CD4-positive, CD25-positive, alpha-beta regulatory T cell (primary cell): ENCODE data around the gene POM121C. TPM values are rescaled to one million over a fixed set of nuclear protein-coding genes. Genes with fewer than 3 reads are reported as not detected.
"Not testable (repeated sequence)": the region's sequence is repeated elsewhere in the genome, so short reads cannot be mapped to it uniquely, and the experiment has no call there.

Experiments
- ATAC-seq, 2 donors: fragments of 150-1000 bp; cut with Tn5 transposase; one replicate each; pipeline ENCODE4 v1.10.0; 2021; ENCODE audit warnings: low read depth in 2 of 2, moderate number of reproducible peaks in 2 of 2, moderate library complexity in 1 of 2
- DNase-seq, 3 donors: peaks; one replicate each; pipeline versions ENCODE4 v3.0.0 to v3.0.0-alpha.2; 2012 to 2022; ENCODE audit warnings: mixed read lengths in 1 of 3
- H3K27ac ChIP-seq: one replicate; pipeline ENCODE4 v1.7.0; 2013; ENCODE audit warnings: mild to moderate bottlenecking, low read length; ENCODE audit not compliant: insufficient read depth, poor library complexity, severe bottlenecking
- H3K27me3 ChIP-seq: one replicate; pipeline ENCODE4 v1.7.0; 2013; ENCODE audit warnings: low read length; ENCODE audit not compliant: control insufficient read depth, insufficient read depth
- H3K36me3 ChIP-seq: one replicate; pipeline ENCODE4 v1.7.0; 2013; ENCODE audit warnings: mild to moderate bottlenecking, low read length, moderate library complexity; ENCODE audit not compliant: control insufficient read depth, insufficient read depth
- H3K4me1 ChIP-seq: 2 replicates; pipeline ENCODE4 v1.7.0; 2013; ENCODE audit warnings: mild to moderate bottlenecking, low read length; ENCODE audit not compliant: insufficient read depth, control insufficient read depth, poor library complexity, severe bottlenecking
- H3K4me3 ChIP-seq: one replicate; pipeline ENCODE4 v1.7.0; 2013; ENCODE audit warnings: low read depth, mild to moderate bottlenecking, low read length, moderate library complexity
- H3K9me3 ChIP-seq, 2 experiments: 1 replicate in 1 of 2; 2 replicates in 1 of 2; pipeline ENCODE4 v1.7.0; 2013; ENCODE audit warnings: low read length in 2 of 2, mild to moderate bottlenecking in 1 of 2, moderate library complexity in 1 of 2; ENCODE audit not compliant: control insufficient read depth in 2 of 2
- H3K27ac Mint-ChIP-seq, 3 donors: one replicate each; pipeline ENCODE4 v1.8.0; 2020 to 2022; ENCODE audit warnings: mild to moderate bottlenecking in 3 of 3, mixed read lengths in 3 of 3, moderate library complexity in 2 of 3
- H3K27me3 Mint-ChIP-seq: one replicate; pipeline ENCODE4 v1.8.0; 2022; ENCODE audit warnings: mild to moderate bottlenecking, mixed read lengths
- H3K36me3 Mint-ChIP-seq: one replicate; pipeline ENCODE4 v1.8.0; 2020; ENCODE audit warnings: mixed read lengths
- H3K4me1 Mint-ChIP-seq, 4 donors: one replicate each; pipeline ENCODE4 v1.8.0; 2020 to 2022; ENCODE audit warnings: mixed read lengths in 4 of 4, mild to moderate bottlenecking in 1 of 4
- H3K4me3 Mint-ChIP-seq, 4 donors: one replicate each; pipeline ENCODE4 v1.8.0; 2020 to 2022; ENCODE audit warnings: mild to moderate bottlenecking in 4 of 4, mixed read lengths in 4 of 4, moderate library complexity in 3 of 4
- H3K9me3 Mint-ChIP-seq, 7 donors: one replicate each; pipeline ENCODE4 v1.8.0; 2020 to 2022; ENCODE audit warnings: mixed read lengths in 7 of 7, mild to moderate bottlenecking in 3 of 7, moderate library complexity in 2 of 7
- polyA plus RNA-seq, 4 donors: library from polyadenylated mRNA; unstranded; fragments of 300-500 nt; fragmentation: Illumina TruSeq; gene quantifications; one replicate each; pipeline ENCODE4 v1.2.3, GENCODE V29; 2021
- total RNA-seq: library from RNA; stranded (reverse); gene quantifications from one replicate; pipeline ENCODE4 v1.2.3, GENCODE V29; 2022

The POM121C gene
- total and polyA plus RNA-seq, 5 donors from 2014 or later = 7.0 to 91.3 (median 10.3) TPM

DNA sequence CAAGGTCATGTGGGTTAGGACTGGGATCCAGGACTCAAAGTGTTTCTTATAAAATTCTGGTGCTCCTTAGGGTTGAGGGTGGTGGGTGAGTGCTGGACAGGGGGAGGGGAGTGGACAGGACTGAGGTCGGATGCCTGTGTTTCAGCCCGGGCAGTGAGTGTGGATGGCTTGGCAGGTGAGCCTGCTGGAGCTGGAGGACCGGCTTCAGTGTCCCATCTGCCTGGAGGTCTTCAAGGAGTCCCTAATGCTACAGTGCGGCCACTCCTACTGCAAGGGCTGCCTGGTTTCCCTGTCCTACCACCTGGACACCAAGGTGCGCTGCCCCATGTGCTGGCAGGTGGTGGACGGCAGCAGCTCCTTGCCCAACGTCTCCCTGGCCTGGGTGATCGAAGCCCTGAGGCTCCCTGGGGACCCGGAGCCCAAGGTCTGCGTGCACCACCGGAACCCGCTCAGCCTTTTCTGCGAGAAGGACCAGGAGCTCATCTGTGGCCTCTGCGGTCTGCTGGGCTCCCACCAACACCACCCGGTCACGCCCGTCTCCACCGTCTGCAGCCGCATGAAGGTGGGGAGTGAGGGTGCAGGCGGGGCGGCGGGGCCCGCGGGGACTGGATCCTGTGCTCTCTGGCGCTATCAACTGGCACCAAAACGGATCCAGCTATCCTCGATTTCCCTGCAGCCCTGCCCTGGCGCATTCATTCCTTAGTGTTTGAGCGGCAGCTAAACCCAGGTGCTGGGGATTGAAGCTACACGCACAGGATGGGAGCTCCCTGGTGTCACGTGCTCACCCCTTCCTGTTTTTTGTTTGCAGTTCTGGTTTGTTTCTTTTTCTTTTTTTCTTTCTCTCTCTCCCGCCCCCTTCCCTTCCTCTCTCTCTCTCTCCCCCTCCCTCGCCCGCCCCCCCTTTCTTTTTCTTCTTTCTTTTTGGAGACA is 87.1 kb downstream of the POM121C start:
- not testable (repeated sequence) for H3K9me3 ChIP-seq, H3K9me3 Mint-ChIP-seq, H3K36me3 Mint-ChIP-seq

DNA sequence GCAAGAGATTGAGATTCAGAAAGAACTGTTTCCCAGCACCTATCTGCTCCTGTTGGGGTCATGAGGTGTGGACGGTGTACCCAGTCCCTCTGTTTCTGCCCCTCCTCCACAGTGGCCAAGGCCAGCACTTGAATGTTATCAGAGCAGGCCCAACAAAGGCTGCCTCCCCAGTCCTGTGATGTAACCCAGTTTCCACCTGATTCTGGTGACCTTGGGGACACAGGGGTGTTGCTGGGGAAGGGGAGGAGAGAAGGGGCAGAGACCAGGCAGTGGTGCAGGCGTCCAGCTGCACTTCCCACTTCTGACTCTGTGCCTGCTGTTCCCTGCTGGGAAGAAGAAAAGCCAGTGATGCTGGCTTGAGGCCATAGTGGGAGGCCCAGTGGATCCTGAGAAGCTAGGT is 88.2 kb downstream of the POM121C start:
- not testable (repeated sequence) for H3K27ac ChIP-seq, H3K27me3 ChIP-seq, H3K4me1 Mint-ChIP-seq, H3K9me3 ChIP-seq, H3K9me3 Mint-ChIP-seq, ATAC-seq, DNase-seq, H3K27me3 Mint-ChIP-seq, H3K27ac Mint-ChIP-seq, H3K36me3 ChIP-seq, H3K4me3 ChIP-seq, H3K4me3 Mint-ChIP-seq, H3K4me1 ChIP-seq, H3K36me3 Mint-ChIP-seq

More for the DNA sequence above, 87.1 kb downstream of the POM121C start:
- H3K36me3 ChIP-seq, H3K27me3 ChIP-seq, H3K27me3 Mint-ChIP-seq, H3K27ac Mint-ChIP-seq, H3K4me1 ChIP-seq, H3K4me3 ChIP-seq, DNase-seq, H3K4me3 Mint-ChIP-seq, H3K4me1 Mint-ChIP-seq, H3K27ac ChIP-seq: not testable (repeated sequence)
- ATAC-seq = peak; percentile 80 to 85

DNA sequence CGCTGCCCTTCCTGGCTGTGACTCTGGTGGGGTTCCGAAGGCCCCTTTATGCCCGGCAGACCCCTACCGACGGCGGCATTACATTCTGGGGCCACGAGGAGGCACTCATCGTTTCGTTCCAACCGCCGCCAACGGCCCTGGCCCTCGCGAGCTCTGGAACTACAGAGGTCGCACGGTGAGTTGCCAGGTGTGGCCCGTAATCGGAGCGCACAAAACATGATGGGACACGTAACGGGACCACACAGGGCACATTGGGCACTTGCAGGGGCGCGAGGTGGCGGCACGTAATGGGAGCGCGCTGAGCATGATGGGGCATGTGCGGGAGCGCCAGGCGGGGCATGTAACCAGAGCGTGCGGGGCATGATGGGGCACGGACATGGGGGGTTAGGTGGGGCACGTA is 90.8 kb downstream of the POM121C start, which contains the start of gene TRIM73:
TRIM73 (plus strand) TSS at position 301 of the 400 bp plus-strand sequence. CDS start 3,305 bp downstream, outside the sequence.
- not testable (repeated sequence) for H3K27ac ChIP-seq, H3K9me3 Mint-ChIP-seq, H3K4me3 Mint-ChIP-seq, H3K4me3 ChIP-seq, H3K27me3 Mint-ChIP-seq, H3K4me1 Mint-ChIP-seq, H3K4me1 ChIP-seq, H3K9me3 ChIP-seq, DNase-seq, H3K36me3 Mint-ChIP-seq, H3K27me3 ChIP-seq, H3K36me3 ChIP-seq, ATAC-seq, H3K27ac Mint-ChIP-seq

DNA sequence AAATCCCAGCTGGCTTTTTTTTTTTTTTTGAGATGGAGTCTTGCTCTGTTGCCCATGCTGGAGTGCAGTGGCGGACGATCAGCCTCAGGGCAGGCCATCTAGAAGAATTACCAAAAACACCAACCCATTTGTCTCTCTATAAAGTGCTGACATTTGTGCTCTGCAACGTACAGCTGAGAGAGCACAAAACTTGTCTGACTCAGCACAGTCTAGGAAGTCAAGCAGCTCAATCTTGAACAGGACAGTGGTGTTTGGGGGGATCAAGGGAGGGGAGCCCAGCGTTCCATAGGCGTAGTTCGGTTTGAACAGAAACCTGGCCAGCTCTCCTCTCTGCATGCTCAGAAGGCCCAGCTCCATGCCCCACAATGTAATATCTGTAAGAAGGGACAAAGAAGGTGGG is 92.9 kb downstream of the POM121C start:
- not testable (repeated sequence) for H3K4me3 Mint-ChIP-seq, H3K27me3 Mint-ChIP-seq, DNase-seq, H3K4me1 Mint-ChIP-seq, H3K4me3 ChIP-seq, H3K27ac ChIP-seq, H3K27ac Mint-ChIP-seq, H3K27me3 ChIP-seq, H3K9me3 Mint-ChIP-seq, H3K9me3 ChIP-seq, H3K36me3 ChIP-seq, H3K36me3 Mint-ChIP-seq, ATAC-seq, H3K4me1 ChIP-seq

DNA sequence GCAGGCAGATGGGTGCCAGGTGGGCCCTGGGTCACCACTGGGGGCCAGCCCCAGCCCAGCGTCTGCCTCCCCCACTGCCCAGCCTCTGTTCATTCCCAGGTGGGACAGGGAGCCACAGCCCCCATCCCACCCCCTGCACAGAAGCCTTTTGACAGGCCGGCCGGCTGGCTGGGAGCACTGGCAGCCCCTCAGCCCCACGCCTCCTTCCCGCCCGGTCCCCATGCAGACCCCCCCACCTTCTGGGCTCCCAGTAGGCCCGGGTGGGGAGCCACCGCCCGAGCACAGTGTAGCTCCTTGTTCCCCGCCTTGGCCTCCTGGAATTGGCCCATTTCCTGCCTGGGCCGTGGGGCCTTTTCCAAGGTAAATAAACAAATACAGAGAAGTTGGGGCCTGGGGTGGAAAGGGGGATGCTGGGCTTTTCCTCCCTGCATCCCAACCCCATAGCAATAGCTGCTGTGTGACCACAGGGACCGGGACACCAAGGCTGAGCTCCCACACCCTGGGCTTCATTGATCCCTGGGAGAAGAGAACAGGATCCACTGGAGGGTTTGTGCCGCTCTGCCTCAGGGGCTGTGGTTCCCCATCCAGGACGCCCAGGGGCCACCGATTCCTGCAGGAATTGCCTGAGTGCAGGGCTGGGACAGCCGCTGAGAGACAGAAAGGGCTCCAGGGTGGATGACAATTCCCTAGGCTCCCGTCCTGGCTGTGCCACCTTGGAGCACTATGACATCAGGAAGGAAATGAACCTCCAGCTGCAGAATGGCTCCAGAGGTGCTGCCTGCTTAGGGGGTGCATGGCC is 111.4 kb downstream of the POM121C start:
- not testable (repeated sequence) for H3K27me3 ChIP-seq, H3K27me3 Mint-ChIP-seq, H3K27ac Mint-ChIP-seq, H3K27ac ChIP-seq, H3K4me1 ChIP-seq, H3K4me3 Mint-ChIP-seq, H3K36me3 ChIP-seq, H3K36me3 Mint-ChIP-seq, ATAC-seq, DNase-seq, H3K9me3 ChIP-seq, H3K9me3 Mint-ChIP-seq, H3K4me1 Mint-ChIP-seq, H3K4me3 ChIP-seq

DNA sequence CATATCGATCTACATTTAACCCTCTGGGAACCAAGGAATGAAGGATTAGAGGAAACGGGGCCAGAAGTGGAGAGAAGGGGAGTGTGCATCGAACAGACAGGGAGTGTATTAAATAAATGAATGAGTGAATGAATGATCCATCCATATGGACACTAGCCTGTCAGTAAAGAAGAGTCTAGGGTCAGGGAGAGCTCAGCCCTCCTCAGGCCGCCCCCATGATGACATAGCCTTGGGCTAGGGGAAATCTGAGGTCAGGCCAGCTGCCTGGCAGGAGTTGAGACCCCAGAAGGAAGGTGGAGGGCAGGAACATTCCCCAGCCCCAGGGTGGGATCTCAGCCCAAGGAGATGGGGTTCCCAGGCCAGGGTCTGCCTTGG is 112.0 kb downstream of the POM121C start:
- not testable (repeated sequence) for H3K27ac ChIP-seq, H3K4me1 ChIP-seq, H3K9me3 ChIP-seq, H3K27me3 ChIP-seq, H3K4me1 Mint-ChIP-seq, H3K36me3 Mint-ChIP-seq, DNase-seq, H3K9me3 Mint-ChIP-seq, H3K36me3 ChIP-seq, H3K27me3 Mint-ChIP-seq, H3K4me3 Mint-ChIP-seq, H3K4me3 ChIP-seq, H3K27ac Mint-ChIP-seq
- ATAC-seq = peak in 1 of 2 donors; percentile 22

DNA sequence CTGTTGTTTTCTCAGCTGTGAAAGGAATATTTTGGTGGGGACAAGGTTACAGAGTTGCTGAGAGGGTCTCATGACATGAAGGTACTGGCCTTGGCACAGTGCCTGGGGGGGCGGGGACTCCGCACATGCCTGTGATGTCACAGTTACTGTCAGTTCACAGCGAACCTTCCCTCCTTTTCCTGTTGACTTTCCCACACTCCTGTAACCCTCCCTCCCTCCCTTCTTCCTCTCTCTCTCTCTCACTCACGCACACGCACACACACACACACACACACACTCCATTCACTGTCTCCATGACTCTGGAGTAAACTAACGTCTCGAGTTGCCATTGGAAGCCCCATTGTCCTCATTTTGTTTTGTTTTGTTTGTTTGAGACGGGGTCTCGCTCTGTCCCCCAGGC is 118.8 kb downstream of the POM121C start:
- not testable (repeated sequence) for H3K4me1 Mint-ChIP-seq, H3K36me3 ChIP-seq, H3K4me3 Mint-ChIP-seq, ATAC-seq, H3K4me3 ChIP-seq, H3K4me1 ChIP-seq, H3K9me3 ChIP-seq, H3K36me3 Mint-ChIP-seq, H3K9me3 Mint-ChIP-seq, DNase-seq, H3K27me3 ChIP-seq, H3K27ac ChIP-seq, H3K27me3 Mint-ChIP-seq, H3K27ac Mint-ChIP-seq
